Peyer's patch (tissue), 4 donors: ENCODE measurements around the gene RALGPS2. TPM values are rescaled to one million over a fixed set of nuclear protein-coding genes. Genes with fewer than 3 reads are reported as not detected.

Experiments used
- DNase-seq, 3 donors: peaks; one replicate each; pipeline ENCODE4 v3.0.0-alpha.2; 2017 to 2019
- H3K27ac ChIP-seq, 4 donors: fragments of 200-600 bp; sonication (generic); one replicate each; pipeline ENCODE4 v1.5.1; 2016 to 2019
- H3K27me3 ChIP-seq, 2 donors: fragments of 200-600 bp; sonication (generic); one replicate each; pipeline ENCODE4 v1.5.1; 2019
- H3K36me3 ChIP-seq, 3 donors: fragments of 200-600 bp; sonication (generic); one replicate each; pipeline ENCODE4 v1.5.1; 2016 to 2019
- H3K4me1 ChIP-seq, 4 donors: fragments of 200-600 bp; sonication (generic); one replicate each; pipeline ENCODE4 v1.5.1; 2016 to 2019
- H3K4me3 ChIP-seq, 4 donors: fragments of 200-600 bp; sonication (generic); 1 replicate in 3 of 4; 2 replicates in 1 of 4; pipeline ENCODE4 v1.5.1; 2016 to 2019; ENCODE audit warnings: mild to moderate bottlenecking in 1 of 4
- H3K9me3 ChIP-seq, 4 donors: fragments of 200-600 bp; sonication (generic); one replicate each; pipeline ENCODE4 v1.5.1; 2016 to 2019; ENCODE audit warnings: mild to moderate bottlenecking in 1 of 4
- CTCF ChIP-seq, 6 experiments: fragments of 450-650 bp in 4 of 6; fragments of 200-600 bp in 2 of 6; sonication (generic) in 1 of 6; IDR thresholded peaks; one replicate each; pipeline ENCODE4 v1.5.1; 2017 to 2019; ENCODE audit warnings: antibody characterized with exemption in 6 of 6, mild to moderate bottlenecking in 3 of 6, moderate library complexity in 1 of 6
- POLR2A ChIP-seq, 2 donors: fragments of 450-650 bp; IDR thresholded peaks; one replicate each; pipeline ENCODE4 v1.5.1; 2017; ENCODE audit warnings: antibody characterized with exemption in 2 of 2, mild to moderate bottlenecking in 2 of 2, moderate library complexity in 2 of 2
- total RNA-seq, 4 donors: library from RNA; depleted of rRNA; stranded (reverse); fragments of >200 nt; gene quantifications; one replicate each; pipeline ENCODE4 v1.1.0, GENCODE V29; 2016

The RALGPS2 gene
- total RNA-seq, 4 donors from 2014 or later, result 25.8 to 102 (median 40.6) TPM

DNA sequence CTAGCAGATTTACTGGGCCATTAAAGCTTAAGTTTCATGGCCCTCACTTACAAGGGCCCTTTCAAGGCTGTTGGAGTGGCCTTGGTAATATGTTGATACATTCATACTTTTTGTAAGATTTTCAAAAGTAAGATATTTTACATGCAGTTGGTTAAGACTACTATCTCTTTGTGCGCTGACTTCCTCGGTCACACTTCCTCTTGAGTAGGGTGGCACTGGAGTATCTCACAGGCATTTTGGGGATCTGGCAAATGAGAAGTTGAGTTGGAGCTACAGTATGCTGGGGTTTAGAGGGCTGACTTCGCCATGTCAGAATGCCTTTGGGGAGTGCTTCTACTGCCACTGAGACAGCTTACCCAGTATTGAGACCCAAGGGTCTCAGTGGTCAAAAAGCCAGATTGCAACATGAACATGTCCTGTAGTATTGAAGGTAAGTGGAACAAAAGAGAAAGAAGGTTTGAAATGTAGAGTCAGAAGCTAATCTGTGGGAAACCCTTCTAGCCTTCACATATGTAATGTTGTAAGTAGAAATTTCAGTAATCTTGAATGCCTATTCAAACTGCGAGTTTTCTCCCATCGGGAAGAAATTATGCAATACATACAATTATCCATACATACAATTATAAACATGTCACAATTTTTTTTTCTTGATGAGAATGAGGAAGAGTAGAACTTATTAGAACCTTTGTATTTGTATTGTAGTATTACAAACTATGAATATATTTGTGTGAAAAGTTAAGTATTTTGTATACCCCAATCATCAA lies 32.3 kb upstream of the RALGPS2 start:
- Histone ChIP-seq H3K27me3 (no peaks in the 10 kb centered on the region), H3K4me1 (no peaks in the 10 kb centered on the region), H3K9me3 (no peaks in the 10 kb centered on the region), H3K36me3 (no peaks in the 10 kb centered on the region), H3K4me3 (no peak overlapping the region), H3K27ac (no peak overlapping the region)
- no peak for TF ChIP-seq CTCF (IDR thresholded peaks at IDR 0.05)
- TF ChIP-seq POLR2A (IDR thresholded peaks at IDR 0.05), result no peak
- no peak for DNase-seq

DNA sequence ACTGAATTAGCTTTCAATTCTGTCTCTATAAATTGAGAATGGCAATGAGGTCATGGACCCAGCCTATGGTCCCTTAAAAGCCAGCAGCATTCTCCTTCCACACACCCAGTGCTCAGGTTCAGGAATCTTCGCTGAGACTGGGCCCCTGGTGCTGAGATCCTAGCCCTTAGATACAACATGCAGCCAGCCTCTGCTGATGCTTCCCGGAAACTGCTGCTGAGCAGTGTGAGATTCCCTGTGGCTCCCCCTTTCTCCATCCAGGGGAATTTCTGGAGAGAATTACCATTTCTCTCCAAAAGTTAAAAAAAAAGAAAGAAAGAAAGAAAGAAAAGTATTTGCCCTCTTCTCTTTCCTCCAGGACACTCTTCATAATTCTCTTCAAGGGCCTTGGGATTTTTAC lies 31.7 kb upstream of the RALGPS2 start:
- Histone ChIP-seq H3K27ac (no peak overlapping the region), H3K9me3 (no peaks in the 10 kb centered on the region), H3K4me1 (no peaks in the 10 kb centered on the region), H3K27me3 (no peaks in the 10 kb centered on the region), H3K36me3 (no peaks in the 10 kb centered on the region), H3K4me3 (no peak overlapping the region)
- DNase-seq, result no peak
- peak in 2 of 6 experiments; percentile 7 to 18 for TF ChIP-seq CTCF (IDR thresholded peaks at IDR 0.05)
- no peak for TF ChIP-seq POLR2A (IDR thresholded peaks at IDR 0.05)

- H3K4me1 ChIP-seq, result no peaks in the 10 kb centered on the region
- H3K36me3 ChIP-seq, result no peaks in the 10 kb centered on the region
- no peak overlapping the region for H3K27ac ChIP-seq
- no peak for TF ChIP-seq CTCF (IDR thresholded peaks at IDR 0.05)
- no peak overlapping the region for H3K4me3 ChIP-seq
- H3K9me3 ChIP-seq, result no peaks in the 10 kb centered on the region
- H3K27me3 ChIP-seq, result no peaks in the 10 kb centered on the region
- DNase-seq, result no peak
Observed at GRCh38 chr1:178694923-178695525, 30.0 kb upstream of the RALGPS2 start.

GRCh38 chr1:178702146-178702545 lies 22.9 kb upstream of the RALGPS2 start:
- Histone ChIP-seq H3K9me3 (no peaks in the 10 kb centered on the region), H3K4me1 (no peaks in the 10 kb centered on the region), H3K4me3 (no peak overlapping the region), H3K27ac (no peak overlapping the region), H3K27me3 (no peaks in the 10 kb centered on the region), H3K36me3 (no peaks in the 10 kb centered on the region)
- DNase-seq, result no peak
- TF ChIP-seq POLR2A (IDR thresholded peaks at IDR 0.05) (no peak), CTCF (IDR thresholded peaks at IDR 0.05) (no peak)

- DNase-seq, result no peak
Observed at GRCh38 chr1:178704833-178705232, 20.2 kb upstream of the RALGPS2 start.

More at GRCh38 chr1:178704833-178705232, 20.2 kb upstream of the RALGPS2 start:
- Histone ChIP-seq H3K4me3 (no peak overlapping the region), H3K27me3 (no peaks in the 10 kb centered on the region), H3K4me1 (no peaks in the 10 kb centered on the region), H3K9me3 (no peaks in the 10 kb centered on the region), H3K36me3 (no peaks in the 10 kb centered on the region), H3K27ac (no peak overlapping the region)
- TF ChIP-seq CTCF (IDR thresholded peaks at IDR 0.05) (no peak), POLR2A (IDR thresholded peaks at IDR 0.05) (no peak)
